ENCODE data around the gene MLPH. TPM values are rescaled to one million over a fixed set of nuclear protein-coding genes. Genes with fewer than 3 reads are reported as not detected.

The MLPH gene
- polyA plus RNA-seq, 5 donors, result 1.7 to 5.0 (median 3.1) TPM

DNA sequence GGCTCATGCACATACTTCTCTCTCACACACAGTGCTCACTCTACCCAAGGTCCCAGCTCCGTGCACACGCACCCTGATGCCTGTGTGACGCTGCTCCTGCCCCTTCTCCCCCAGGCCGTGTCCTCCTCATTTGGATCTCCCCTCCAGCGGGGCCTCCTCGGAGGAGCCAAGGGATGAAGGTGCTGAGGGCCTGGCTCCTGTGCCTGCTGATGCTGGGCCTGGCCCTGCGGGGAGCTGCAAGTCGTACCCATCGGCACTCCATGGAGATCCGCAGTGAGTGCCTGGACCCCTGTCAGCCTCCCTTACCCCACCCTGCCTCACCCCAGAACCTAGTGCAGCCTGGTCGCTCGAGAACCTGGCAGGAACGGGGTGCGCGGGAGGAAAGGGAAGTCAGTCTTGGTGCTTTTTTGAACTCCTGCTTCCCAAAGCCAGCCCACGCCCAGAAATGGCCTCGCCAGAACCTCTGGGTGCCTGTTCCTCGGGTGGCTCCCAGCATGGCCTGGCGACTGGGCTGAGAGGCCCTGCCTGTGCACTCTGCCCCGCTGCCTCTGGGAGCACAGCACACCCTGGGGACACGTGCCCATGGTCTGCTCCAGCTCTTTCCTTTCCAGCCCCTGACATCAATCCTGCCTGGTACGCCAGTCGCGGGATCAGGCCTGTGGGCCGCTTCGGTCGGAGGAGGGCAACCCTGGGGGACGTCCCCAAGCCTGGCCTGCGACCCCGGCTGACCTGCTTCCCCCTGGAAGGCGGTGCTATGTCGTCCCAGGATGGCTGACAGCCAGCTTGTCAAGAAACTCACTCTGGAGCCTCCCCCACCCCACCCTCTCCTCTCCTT lies 79.6 kb downstream of the MLPH start, which contains the start of gene PRLH:
Gene PRLH, plus strand, starts transcription at position 174 of the 835 bp plus-strand sequence. Its CDS starts 0 bp downstream, at position 174.
- DNase-seq, result no peak

DNA sequence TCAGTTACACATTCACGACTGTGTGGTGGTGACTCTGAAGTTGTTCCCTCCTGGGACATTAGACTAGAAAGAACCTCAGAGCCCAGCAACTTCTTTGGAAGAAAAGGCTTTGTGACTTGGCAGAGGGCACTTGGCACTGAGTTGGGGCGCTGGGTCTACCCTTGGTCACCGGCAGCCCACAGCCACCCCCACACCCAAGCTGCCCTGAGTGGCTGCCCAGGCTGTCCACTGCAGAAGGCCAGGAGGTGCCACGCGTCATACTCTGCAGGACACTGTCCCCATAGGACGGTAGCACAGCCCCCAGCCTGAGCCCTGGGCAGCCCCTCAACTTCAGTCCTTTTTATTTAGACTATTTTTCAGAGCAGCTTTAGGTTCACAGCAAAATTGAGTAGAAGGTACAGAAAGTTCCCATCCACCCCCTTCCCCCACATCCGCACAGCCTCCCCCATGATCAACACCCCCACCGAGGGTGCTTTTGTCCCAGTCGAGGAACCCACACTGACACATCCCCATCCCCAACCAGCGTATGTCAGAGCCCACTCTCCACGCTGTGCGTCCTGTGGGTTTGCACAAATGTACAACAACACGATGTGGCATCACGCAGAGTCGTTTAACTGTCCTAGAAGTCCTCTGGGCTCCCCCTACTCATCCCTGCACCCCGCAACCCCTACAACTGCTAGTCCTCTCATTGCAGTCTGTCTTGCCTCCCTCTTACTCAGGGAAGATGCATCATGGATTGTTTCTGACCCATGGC lies 80.4 kb downstream of the MLPH start:
- DNase-seq, result no peak

DNA sequence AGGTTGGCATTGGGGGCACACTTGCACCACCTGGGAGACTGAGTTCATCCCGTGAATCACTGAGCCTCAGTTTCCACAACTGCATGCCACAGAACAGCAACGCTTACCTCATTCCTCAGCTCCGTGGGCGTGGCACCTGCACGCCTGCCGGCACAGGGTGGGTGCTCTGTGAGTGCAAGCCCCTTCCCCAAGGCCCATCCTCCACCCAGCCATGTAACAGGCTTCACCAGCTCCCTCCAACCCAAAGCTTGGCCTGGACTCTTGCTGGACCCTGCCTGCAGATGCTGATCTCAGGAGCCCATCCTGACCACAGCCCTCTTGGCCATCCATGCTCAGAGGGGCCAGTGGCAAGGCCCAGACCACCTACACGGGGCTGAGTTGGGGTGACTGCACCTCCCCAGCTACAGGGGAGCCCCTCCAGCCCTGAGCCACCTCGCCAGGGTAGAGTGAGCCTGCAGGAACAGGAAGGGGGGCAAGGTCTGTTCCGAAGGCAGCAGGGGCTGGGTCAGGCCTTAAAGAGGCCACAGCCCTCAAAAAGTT lies 81.1 kb downstream of the MLPH start:
- DNase-seq, result no peak

DNA sequence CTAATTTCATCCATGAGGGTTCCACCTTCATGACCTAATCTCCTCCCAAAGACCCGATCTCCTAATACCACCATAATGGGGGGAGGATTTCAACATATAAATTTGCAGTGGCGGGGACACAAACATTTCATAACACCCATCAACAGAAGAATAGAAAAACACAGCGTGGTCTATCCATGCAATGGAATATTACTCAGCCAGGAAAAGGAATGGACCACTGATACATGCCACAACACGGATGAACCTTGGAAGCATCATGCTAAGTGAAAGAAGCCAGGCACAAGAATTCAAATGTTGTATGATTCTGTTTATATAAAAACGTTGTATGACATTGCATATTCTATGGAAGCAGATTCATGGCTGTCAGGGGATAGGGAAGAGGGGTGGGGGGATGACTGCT lies 82.0 kb downstream of the MLPH start:
- DNase-seq, result no peak

DNA sequence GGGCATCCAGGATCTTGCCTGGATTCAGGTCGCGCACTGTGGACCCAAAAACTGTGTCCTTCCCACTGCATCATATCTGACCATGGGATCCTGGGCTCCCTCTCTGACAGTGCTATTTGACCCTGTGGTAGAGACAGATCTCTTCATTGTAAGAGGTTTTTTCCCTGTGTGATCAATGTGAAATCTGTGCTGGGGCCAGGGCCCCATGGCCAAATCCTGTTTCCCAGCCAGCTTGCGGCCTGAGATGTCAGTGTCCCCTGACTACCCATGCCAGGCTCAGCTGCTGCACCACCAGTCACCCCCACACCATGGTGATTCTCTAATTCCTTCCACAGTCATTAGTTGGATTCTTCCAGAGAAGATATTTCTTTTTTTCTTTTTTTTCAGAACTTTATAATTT lies 82.8 kb downstream of the MLPH start:
- DNase-seq, result no peak

DNA sequence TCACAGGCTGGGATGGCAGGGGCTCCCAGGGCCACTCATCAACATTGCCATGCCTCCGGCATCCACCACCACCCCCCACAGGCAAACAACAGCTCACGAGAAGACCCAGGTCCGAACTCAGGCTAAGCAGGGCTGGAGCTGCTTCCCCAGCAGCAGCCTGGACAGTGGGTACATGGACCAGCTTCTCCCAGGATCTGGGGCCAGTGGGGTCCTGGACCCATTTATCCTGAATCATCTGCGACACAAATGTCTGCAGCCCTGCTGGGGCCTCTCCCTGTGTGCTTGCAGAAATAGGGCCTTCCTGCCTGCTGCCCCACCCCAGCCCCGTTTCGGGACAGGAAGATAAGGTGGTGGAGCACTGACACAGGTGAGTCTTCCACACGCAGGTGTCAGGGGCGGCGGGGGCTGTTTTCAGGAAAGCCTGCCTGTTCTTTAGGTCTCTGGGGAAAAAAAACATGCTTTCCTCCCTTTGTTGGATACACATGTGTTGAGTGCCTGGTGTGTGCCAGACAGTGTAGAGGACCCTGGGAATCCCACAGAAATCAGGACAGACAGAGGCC lies 83.8 kb downstream of the MLPH start:
- DNase-seq, result no peak

DNA sequence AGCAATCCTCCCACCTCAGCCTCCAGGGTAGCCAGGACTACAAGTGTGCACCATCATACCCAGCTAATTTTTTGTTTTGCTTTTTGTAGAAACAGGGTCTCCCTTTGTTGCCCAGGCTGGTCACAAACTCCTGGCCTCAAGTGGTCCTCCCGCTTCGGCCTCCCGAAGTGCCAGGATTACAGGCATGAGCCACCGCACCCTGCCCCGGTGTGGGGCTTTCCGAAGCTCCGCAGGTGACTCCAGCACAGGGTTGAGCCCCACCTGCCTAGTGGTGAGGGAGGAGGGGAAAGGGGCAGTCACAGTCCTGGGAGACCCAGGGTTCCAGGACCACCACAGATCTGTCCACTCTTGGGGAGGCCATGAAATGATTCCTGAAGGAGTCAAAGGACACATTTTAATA lies 84.5 kb downstream of the MLPH start:
- DNase-seq, result no peak

DNA sequence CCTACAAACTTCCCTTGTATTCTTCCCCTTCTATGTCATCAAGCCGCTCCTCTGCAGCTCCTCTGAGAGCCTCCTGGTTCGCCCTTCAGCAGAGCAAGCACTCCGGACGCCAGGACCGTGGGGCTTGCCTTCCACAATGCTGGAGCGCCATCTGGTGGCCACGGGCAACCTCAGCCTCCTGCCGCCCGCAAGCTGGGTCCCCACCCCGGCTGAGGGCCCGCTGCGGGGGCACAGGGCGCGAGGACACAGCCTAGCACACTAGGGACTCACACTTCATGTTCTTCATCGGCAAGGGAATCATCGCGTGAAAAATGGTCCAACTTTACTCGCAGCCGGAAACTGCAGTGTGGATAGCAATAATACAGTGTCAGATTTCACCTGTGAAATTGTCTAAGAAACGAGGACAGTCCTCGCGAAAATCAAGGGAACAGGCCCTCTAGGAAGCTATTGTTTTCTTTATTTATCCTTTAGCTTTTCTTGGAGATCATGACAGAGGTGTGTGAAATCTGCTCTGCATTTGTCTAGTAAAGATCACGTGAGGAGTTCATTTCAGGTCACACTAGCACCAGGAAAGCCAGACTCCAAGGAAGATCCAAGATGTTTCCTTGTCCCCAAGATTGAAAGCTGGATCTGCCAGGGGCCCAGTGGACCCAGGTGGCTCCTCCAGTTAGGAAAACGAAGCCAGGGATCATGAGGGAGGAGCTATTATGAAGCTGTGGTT lies 85.1 kb downstream of the MLPH start:
- DNase-seq, result peak; percentile 79 to 83

DNA sequence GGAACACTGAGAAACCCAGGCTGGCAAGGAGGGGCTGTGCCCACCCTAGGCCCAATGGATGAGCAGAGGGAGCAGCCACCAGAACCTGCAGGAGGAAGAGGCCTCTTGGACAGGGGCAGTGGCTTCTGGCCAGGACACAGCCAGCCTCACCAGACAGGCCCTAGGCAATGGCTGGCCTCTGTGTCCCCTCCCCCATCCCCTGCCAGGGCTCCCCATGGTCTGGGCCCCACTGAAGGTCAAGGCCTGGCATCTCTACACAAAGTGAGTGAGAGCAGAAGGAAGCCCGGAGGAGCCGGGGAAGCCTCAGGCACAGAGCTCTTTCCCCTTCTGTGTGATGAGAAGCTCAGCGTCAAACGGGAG lies 85.7 kb downstream of the MLPH start:
- no peak for DNase-seq

DNA sequence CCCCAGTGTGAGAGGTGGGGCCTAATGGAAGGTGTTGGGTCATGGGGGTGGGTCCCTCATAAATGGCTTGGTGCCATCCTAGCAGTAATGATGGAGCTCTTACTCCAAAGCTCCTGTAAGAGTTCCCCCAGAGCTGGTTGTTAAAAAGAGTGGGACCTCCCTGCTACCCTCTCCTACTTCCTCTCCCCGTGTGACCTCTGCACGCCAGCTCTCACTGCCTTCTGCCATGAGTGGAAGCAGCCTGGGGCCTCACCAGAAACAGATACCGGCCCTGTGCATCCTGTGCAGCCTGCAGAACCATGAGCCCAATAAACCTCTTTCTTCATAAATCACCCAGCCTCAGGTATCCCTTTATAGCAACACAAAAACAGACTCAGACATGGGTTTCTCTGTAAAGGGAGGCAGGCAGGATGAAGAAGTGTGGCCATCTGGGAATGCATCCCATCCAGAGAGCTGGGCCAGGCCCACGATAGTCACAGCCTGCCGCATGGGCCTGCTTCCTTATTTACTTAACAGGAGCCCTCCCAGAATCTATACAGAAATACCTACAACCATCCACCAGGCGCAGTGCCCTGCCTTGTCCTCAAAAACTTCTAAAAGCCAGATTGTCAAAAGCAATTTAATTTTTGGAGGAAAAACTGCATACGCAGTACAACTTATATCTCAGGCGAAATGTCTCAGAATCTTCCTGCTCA lies 86.8 kb downstream of the MLPH start:
- DNase-seq, result no peak

DNA sequence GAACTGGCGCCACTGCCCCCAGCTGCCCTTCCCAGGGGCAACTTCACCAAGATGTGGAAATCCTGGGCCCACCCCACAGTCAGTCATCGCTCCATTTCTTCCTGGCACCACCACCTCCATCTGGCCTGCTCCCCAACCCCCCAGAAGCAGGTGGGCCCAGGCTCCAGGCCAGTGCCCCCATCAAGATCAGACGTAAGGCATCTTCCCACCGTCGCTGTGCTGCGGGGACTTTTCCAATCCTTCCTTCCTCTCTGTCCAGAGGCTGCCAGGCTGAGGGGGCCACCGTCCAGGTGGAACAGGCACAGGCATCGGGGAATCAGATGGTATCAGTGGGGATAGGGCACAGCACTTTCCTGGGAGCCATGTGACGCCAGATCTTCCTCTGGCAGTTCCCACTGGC lies 87.4 kb downstream of the MLPH start:
- no peak for DNase-seq

DNA sequence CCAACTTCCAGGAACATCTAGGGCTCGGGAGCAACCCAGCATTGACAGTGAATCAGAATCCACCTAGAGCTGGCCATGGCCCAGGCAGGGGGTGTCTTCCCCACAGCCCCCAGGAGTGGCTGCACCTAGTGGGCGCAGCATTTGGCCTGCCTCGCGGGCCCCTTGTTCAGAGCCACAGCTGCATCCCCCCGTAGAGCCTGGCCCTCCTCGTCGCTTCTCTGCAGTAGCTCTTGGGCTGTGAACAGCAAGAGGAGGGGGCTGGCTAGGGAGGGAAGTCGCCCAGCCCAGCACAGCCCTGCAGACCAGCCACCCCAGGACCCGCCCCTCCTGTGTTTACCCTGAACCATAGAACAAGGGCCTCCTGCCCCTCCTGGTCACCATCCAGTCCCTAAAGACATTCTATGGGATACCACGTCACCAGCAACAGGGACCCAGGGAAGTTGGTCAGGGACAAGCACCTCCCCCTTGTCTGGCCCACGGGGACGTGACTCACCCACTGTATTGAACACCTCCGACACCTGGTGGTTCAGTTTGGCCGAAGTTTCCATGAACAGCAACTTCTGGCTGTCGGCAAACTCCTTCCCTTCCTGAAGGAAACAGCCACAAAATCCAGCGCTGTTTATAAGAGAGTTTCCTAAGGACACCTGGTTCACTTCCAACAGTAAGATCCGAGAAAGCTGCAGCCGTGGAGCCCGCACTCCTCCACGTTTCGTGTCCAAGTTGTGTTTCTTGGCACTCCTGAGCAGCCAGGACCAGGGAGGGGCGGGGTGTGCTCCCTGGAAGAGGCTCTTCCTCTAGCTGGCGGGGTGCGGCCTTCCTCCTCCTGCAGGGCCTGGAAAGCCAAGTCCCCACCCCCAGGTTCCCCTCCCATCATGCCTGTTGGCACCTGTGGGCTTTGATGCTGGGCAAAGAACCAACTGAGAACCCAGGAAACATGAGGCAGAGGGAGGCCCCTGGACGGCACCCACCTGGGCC lies 88.1 kb downstream of the MLPH start:
- no peak for DNase-seq

DNA sequence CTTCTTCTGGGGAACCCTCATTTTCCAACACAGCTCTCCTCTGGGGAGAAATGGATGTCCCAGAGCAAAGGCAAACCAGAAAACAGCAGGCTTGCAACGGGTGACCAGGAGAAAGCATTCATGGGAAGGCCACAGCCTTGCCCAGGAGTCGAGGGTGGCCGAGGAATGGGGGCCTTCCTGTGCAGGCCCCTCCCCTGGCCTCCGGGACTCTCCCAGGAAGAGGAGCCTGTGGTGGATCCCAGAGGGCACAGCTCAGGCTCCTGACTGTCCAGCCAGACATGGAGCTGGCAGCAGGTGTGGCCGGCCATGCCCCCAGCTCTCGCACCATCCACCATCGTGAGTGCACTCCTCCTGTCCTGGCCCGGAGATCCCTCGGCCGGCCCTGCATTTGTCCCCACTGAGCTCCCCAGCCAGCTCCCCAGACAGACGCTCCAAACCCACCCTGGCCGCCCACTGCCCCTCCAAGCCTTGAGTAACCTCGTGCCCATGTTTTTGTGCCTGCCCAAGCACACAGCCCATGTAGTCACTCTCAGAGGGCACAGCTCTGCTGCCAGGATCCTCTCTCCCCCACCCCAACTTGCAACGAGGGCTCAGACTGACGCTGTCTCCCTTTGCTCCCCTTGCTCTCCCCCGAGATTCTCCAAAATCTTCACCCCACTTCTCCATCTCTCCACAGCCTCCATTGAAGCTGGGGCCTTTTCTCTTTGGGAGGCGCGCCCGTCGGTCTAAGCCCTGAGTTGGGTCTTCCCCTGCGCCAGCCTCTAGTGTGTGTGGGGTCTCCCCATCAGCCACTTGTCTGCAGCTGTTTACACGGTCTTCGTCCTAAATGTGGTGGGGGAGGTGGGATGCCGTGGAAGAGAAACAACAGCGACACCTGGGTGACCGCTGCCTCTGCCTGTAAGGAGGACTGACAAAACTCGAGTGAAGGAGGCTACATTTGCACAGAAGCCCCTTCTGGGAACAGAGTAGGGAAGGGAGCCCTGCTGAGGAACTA lies 89.1 kb downstream of the MLPH start:
- no peak for DNase-seq

DNA sequence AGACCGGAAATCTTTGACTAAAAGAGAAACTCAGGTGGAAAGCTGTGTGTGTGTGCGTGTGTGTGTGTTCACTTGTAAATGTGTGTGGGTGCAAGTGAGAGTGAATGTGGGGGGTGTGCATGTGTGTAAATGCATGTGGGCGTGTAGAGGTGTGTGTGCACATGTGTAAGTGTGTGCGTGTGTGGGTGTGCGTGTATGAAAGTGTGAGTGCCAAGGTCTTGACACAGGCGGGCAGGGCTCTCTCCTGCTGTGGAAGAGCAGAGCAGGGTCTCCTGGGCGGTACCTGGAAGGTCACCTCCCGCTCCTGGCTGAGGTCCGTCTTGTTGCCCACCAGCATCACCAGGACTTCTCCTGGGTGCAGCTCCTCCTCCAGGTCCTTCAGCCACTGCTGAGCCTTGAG lies 89.9 kb downstream of the MLPH start:
- DNase-seq, result no peak

DNA sequence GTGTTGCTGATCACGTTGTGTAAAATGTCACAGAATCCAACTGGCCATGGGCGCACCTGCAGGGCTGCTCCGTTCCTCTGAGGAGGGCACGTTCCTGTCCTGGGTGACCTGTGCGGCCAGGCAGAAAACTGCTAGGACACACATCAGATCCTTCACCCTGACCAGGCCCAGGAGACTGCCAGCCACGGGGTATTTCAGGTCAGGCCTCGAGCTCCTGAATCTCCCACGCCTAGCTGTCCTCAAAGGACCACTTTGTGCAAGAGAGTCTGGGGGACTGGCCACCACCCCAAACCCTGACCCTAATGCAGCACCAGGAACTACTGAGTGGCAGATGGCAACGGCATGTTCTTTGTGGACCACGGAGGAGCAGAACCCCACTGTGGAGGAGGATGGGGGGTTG lies 90.4 kb downstream of the MLPH start:
- DNase-seq, result no peak

DNA sequence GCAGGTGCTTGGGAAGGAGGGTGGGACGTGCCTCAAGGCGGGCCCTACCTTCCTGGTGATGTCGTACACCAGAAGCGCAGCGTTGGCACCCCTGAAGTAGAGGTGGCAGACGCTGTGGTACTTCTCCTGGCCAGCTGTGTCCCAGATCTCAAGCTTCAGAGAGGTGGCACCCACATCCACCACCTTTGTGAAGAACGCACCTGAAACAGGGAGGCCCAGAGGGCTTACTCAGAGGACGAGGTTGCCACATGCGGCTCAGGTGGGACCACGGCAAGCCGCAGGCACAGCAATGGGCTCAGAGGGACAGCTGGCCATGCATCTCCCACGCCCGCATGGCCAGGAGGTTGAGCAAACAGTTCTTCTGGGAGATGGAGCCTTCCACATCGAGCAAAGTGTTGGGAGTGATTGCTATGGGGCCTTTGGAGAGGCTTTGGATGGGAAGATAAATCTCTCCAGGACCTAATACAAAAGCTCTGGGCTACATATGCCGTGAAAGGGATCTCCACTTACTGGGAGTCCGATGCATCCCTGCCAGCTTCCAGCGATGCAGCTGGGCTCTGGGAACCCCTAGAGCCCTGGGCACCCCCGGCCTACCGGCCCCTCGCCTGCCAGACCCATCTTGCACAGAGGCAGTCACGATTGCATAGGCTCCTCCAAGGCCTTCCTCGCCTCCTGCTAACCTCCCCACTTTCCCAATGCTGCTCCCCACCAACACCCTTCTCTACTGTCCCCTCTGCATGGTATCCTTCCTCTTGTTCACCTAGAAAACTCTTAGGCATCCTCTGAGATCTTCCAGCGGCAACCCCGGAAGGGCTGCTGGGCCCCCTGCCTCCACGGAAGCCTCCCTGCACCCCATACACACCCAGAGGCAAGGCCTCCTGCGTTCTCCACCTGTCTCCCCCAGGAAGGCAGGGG lies 91.2 kb downstream of the MLPH start:
- no peak for DNase-seq

DNA sequence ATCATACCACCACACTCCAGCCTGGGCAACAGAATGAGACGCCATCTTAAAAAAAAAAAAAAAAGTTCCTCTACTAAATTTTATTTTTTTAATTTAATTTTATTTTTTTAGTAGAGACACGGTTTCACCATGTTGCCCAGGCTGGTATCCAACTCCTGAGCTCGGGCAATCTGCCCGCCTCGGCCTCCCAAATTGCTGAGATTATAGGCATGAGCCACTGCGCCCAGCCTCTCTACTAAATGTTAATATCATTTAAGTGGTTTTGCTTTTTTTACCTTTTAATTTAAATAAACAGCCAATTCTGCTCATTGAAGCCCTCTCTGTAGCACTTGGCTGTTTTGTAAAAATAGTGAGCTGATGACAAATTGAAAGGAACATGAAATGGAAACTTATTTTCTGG lies 94.3 kb downstream of the MLPH start:
- DNase-seq, result no peak

Measured in right lung (tissue), 5 donors.